Panc1 (cell line): ENCODE results near the gene ZNF292. TPM values are rescaled to one million over a fixed set of nuclear protein-coding genes. Genes with fewer than 3 reads are reported as not detected.
A peak's percentile ranks its signal among the peaks of the same experiment; 100 is the strongest.

Experiments
- ATAC-seq: fragments of 200-7000 bp; cut with Tn5 transposase; 2 replicates; pipeline ENCODE4 v1.9.1; 2020; ENCODE audit warnings: mild to moderate bottlenecking, moderate library complexity
- BruUV-seq: library from RNA; stranded (reverse); fragments of 400-500 nt; replicated peaks from 2 replicates; lab custom pipeline; 2021; lab: Mats Ljungman, UMichigan
- CTCF ChIA-PET: fragments of 300-600 bp; sonication (Branson Sonifier 250); formaldehyde crosslinking; loops from one replicate; lab custom pipeline; 2022; ENCODE audit warnings: antibody characterized with exemption; lab: Charles Lee
- POLR2A ChIA-PET: fragments of 300-600 bp; sonication (Branson Sonifier 250); formaldehyde crosslinking; loops from one replicate; lab custom pipeline; 2022; ENCODE audit warnings: antibody characterized with exemption; lab: Charles Lee
- DNase-seq: peaks from one replicate; pipeline ENCODE4 v3.0.0-alpha.2; 2010; ENCODE audit warnings: low read depth, low spot score
- H3K27ac ChIP-seq: 2 replicates; pipeline ENCODE4 v1.5.1; 2011; ENCODE audit warnings: mild to moderate bottlenecking, low read length, inconsistent platforms
- H3K27me3 ChIP-seq: fragments of 200-500 bp; sonication (Bioruptor generic); 2 replicates; pipeline ENCODE4 v1.6.0; 2014; ENCODE audit warnings: low read length, inconsistent platforms; ENCODE audit not compliant: control insufficient read depth, insufficient read depth
- H3K36me3 ChIP-seq: fragments of 200-500 bp; sonication (Bioruptor generic); 2 replicates; pipeline ENCODE4 v1.5.1; 2014; ENCODE audit warnings: inconsistent platforms, mild to moderate bottlenecking, low read length, moderate library complexity; ENCODE audit not compliant: control insufficient read depth, insufficient read depth
- H3K4me1 ChIP-seq: 2 replicates; pipeline ENCODE4 v1.5.1; 2011; ENCODE audit warnings: inconsistent platforms, mild to moderate bottlenecking, low read length, moderate library complexity; ENCODE audit not compliant: control insufficient read depth, insufficient read depth
- H3K4me3 ChIP-seq, 2 experiments: 2 replicates each; pipeline ENCODE4 v1.5.1; 2011 to 2012; ENCODE audit warnings: low read depth in 2 of 2, low read length in 2 of 2, mild to moderate bottlenecking in 2 of 2, inconsistent platforms in 1 of 2, moderate library complexity in 1 of 2
- H3K9me3 ChIP-seq: fragments of 200-500 bp; sonication (Bioruptor generic); 2 replicates; pipeline ENCODE4 v1.5.1; 2014; ENCODE audit warnings: low read depth, mild to moderate bottlenecking, inconsistent platforms, low read length, moderate library complexity; ENCODE audit not compliant: control insufficient read depth, insufficient read depth
- POLR2AphosphoS5 ChIP-seq: IDR thresholded peaks from 2 replicates; pipeline ENCODE4 v1.6.1; 2012; ENCODE audit warnings: mild to moderate bottlenecking, low read depth, low read length, moderate library complexity
- REST ChIP-seq, 2 experiments: IDR thresholded peaks; 2 replicates each; pipeline ENCODE4 v1.6.1; 2011 to 2012; ENCODE audit warnings: low read depth in 2 of 2, control low read depth in 1 of 2, low read length in 1 of 2, mild to moderate bottlenecking in 1 of 2, moderate library complexity in 1 of 2; ENCODE audit not compliant: insufficient read depth in 1 of 2
- SIN3A ChIP-seq: IDR thresholded peaks from 2 replicates; pipeline ENCODE4 v1.6.1; 2012; ENCODE audit warnings: low read depth, mild to moderate bottlenecking, low read length, moderate library complexity, borderline replicate concordance; ENCODE audit not compliant: insufficient read depth
- TCF7L2 ChIP-seq: IDR thresholded peaks from 2 replicates; pipeline ENCODE4 v1.6.1; 2011; ENCODE audit warnings: mild to moderate bottlenecking, low read depth, low read length, inconsistent platforms
- in situ Hi-C: cut with HindIII; loops from 2 replicates; pipeline ENCODE4 v1.10.0; 2016; ENCODE audit warnings: low sequenced_read_pairs, low pct_unique_long_range_greater_than_20kb
- intact Hi-C: fragments of 100-400 bp; cut with micrococcal nuclease; formaldehyde crosslinking; loops from one replicate; pipeline ENCODE4 v1.10.0; 2022; ENCODE audit not compliant: unreplicated experiment
- total RNA-seq: library from RNA; stranded (reverse); gene quantifications from one replicate; pipeline ENCODE4 v1.2.1, GENCODE V29; 2021; ENCODE audit not compliant: unreplicated experiment
- TF ChIP-seq, protein P1 (sequence below): fragments of 450-650 bp; IDR thresholded peaks from 2 replicates; pipeline ENCODE4 v1.5.1; 2017; ENCODE audit warnings: mild to moderate bottlenecking

Gene ZNF292
- total RNA-seq, 1 experiment from 2014 or later: 38.2 TPM

DNA sequence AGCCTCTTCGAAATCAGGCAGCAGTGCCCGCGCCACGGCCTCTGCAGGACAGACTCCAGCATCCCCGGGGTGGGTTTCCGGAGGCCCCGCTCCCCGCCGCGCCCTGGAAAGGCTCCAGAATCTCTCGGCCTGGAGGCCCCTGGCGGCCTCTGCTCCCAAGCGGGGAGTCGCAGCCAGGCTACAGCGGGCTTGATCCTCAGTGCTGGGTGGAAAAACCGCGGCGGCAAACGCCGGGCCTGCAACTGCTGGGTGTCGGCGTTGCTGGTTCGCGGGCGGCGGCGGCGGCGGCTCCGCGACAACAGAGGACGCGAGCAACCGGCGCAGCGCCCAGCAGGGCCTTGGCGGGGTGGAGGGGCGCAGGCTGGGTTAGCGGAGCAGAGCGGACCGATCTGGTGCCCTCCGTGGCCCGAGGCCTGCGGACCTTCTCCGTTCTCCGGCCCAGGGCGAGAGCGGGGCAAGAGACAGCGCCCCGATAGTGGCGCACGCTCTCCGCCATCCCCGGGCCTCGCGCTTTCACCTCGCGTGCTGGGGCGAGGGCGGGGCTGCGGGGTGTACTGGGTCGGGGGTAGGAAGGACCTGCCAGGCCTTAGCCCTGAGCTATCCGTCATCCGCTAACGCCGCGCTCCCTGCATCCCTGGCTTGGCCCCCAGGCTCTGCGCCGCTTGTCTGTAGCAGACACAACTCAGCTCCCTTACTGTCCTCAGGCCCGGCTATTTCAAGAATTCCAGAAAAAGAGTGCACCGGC, 3.4 kb upstream of the ZNF292 start:
- Histone ChIP-seq H3K36me3 (peaks cover 4% of the 10 kb centered on the region; the same call in 1 of the 2 replicates), H3K9me3 (no peaks in the 10 kb centered on the region), H3K27ac (peak overlapping the region; percentile 97), H3K4me1 (peaks cover 19% of the 10 kb centered on the region), H3K4me3 (peak overlapping the region; percentile 48 to 82), H3K27me3 (no peaks in the 10 kb centered on the region)
- DNase-seq: no peak
- intact Hi-C loops (loop anchor here (10.0 kb wide), 1 partner anchor 73 kb away; no protein-coding TSS in a partner anchor), in situ Hi-C loops (no loop called here)
- POLR2A ChIA-PET: no interaction called here
- CTCF ChIA-PET: no interaction called here
- TF ChIP-seq POLR2AphosphoS5: 0 out of 2 replicates have a peak, but pooled peaks have one; percentile 54
- TF ChIP-seq TCF7L2: no peak; the same call in 1 of the 2 replicates
- BruUV-seq: no TSS peak
- ATAC-seq: peak; percentile 67

- no TSS peak for BruUV-seq
- Histone ChIP-seq H3K9me3 (no peaks in the 10 kb centered on the region), H3K27ac (peak overlapping the region; percentile 97), H3K36me3 (peaks cover 4% of the 10 kb centered on the region; the same call in 1 of the 2 replicates), H3K4me1 (peaks cover 21% of the 10 kb centered on the region), H3K27me3 (no peaks in the 10 kb centered on the region), H3K4me3 (peak overlapping the region; percentile 48 to 82)
- no peak for DNase-seq
- ATAC-seq: no peak
- in situ Hi-C loops (no loop called here), intact Hi-C loops (loop anchor here (10.0 kb wide), 1 partner anchor 72 kb away; no protein-coding TSS in a partner anchor)
- no peak for TF ChIP-seq REST (IDR thresholded peaks at IDR 0.05; ENCODE audit: insufficient read depth in 1 of 2, low read depth in 2 of 2, low read length in 1 of 2)
- no peak for TF ChIP-seq POLR2AphosphoS5
- TF ChIP-seq, protein P1, sequence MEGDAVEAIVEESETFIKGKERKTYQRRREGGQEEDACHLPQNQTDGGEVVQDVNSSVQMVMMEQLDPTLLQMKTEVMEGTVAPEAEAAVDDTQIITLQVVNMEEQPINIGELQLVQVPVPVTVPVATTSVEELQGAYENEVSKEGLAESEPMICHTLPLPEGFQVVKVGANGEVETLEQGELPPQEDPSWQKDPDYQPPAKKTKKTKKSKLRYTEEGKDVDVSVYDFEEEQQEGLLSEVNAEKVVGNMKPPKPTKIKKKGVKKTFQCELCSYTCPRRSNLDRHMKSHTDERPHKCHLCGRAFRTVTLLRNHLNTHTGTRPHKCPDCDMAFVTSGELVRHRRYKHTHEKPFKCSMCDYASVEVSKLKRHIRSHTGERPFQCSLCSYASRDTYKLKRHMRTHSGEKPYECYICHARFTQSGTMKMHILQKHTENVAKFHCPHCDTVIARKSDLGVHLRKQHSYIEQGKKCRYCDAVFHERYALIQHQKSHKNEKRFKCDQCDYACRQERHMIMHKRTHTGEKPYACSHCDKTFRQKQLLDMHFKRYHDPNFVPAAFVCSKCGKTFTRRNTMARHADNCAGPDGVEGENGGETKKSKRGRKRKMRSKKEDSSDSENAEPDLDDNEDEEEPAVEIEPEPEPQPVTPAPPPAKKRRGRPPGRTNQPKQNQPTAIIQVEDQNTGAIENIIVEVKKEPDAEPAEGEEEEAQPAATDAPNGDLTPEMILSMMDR: no peak
- no peak; the same call in 1 of the 2 replicates for TF ChIP-seq SIN3A
- no peak for TF ChIP-seq TCF7L2
- CTCF ChIA-PET: no interaction called here
- POLR2A ChIA-PET: no interaction called here
These were observed 2.8 kb upstream of the ZNF292 start for GRCh38 chr6:87152526-87152955.

DNA sequence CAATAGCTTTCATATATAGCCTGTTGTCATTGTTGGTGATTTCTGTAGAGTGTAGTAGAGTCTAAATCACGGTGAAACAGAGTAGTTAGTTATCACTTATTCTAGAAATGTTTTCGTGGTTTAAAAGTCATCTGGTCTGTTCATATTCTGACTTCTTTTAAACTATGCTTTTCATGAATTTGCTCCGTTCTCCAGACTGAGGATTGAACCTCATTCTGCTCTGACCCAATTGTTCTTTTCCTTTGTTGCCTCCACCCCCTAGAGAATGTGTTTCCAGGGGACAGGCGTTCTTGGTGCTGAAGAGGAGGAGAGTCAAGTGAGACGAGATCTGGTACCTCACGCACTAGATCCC, 748 bp upstream of the ZNF292 start:
- Histone ChIP-seq H3K27me3 (no peaks in the 10 kb centered on the region), H3K27ac (peak overlapping the region; percentile 97), H3K36me3 (peaks cover 4% of the 10 kb centered on the region; the same call in 1 of the 2 replicates), H3K9me3 (no peaks in the 10 kb centered on the region), H3K4me3 (peak overlapping the region; percentile 78 to 91), H3K4me1 (peaks cover 25% of the 10 kb centered on the region)
- CTCF ChIA-PET: no interaction called here
- intact Hi-C loops: loop anchor here (10.0 kb wide), 1 partner anchor 70 kb away; no protein-coding TSS in a partner anchor
- TSS peak; percentile 91 for BruUV-seq
- no peak for ATAC-seq
- POLR2A ChIA-PET: no interaction called here
- in situ Hi-C loops: no loop called here
- TF ChIP-seq REST (IDR thresholded peaks at IDR 0.05; ENCODE audit: insufficient read depth in 1 of 2, low read depth in 2 of 2, low read length in 1 of 2): no peak
- TF ChIP-seq, protein P1: no peak
- TF ChIP-seq POLR2AphosphoS5: no peak
- no peak for TF ChIP-seq SIN3A
- no peak for TF ChIP-seq TCF7L2
- no peak for DNase-seq
